ENCODE results near the gene SEMA5A. TPM values are rescaled to one million over a fixed set of nuclear protein-coding genes. Genes with fewer than 3 reads are reported as not detected.

The SEMA5A gene
- total RNA-seq, 1 donor from 2014 or later: 11.9 TPM

- Mint-ChIP-seq H3K4me1 (peaks cover 12% of the 10 kb centered on the region), H3K9me3 (peaks cover 2% of the 10 kb centered on the region), H3K27ac (no peak overlapping the region), H3K27me3 (ENCODE audit: insufficient read depth, low read depth) (no peaks in the 10 kb centered on the region), H3K4me3 (no peak overlapping the region), H3K36me3 (no peaks in the 10 kb centered on the region)
- Histone ChIP-seq H3F3A (ENCODE audit: low read depth) (no peaks in the 10 kb centered on the region), H3K4me3 (no peak overlapping the region), H3K79me2 (ENCODE audit: low read depth) (no peaks in the 10 kb centered on the region), H3K36me3 (no peaks in the 10 kb centered on the region), H2AFZ (replicated peaks) (no peak overlapping the region), H4K20me1 (ENCODE audit: low read depth) (no peaks in the 10 kb centered on the region), H3K27ac (no peak overlapping the region), H3K9me3 (ENCODE audit: low read depth) (no peaks in the 10 kb centered on the region), H3K27me3 (no peaks in the 10 kb centered on the region), H3K9ac (no peak overlapping the region), H3K4me2 (no peak overlapping the region), H3K4me1 (no peaks in the 10 kb centered on the region)
- DNase-seq (ENCODE audit: low spot score): no peak
- TF ChIP-seq EZH2 (IDR thresholded peaks at IDR 0.05): no peak
- no peak for TF ChIP-seq EZH2phosphoT487 (IDR thresholded peaks at IDR 0.05)
- no peak for TF ChIP-seq CTCF (IDR thresholded peaks at IDR 0.05)
Observed at GRCh38 chr5:9464478-9464877, 81.4 kb downstream of the SEMA5A start.

GRCh38 chr5:9462109-9462508 is 83.8 kb downstream of the SEMA5A start:
- no peaks in the 10 kb centered on the region for H3K79me2 ChIP-seq (ENCODE audit: low read depth)
- DNase-seq (ENCODE audit: low spot score): no peak

GRCh38 chr5:9460885-9461645 is 84.8 kb downstream of the SEMA5A start:
- H3K27ac Mint-ChIP-seq: no peak overlapping the region
- no peak for TF ChIP-seq CTCF (IDR thresholded peaks at IDR 0.05)
- TF ChIP-seq EZH2phosphoT487 (IDR thresholded peaks at IDR 0.05): no peak
- TF ChIP-seq EZH2 (IDR thresholded peaks at IDR 0.05): no peak
- Histone ChIP-seq H3K4me3 (no peak overlapping the region), H3K9ac (no peak overlapping the region), H3K27me3 (no peaks in the 10 kb centered on the region), H3K4me2 (no peak overlapping the region), H3K4me1 (peaks cover 16% of the 10 kb centered on the region), H3K27ac (no peak overlapping the region), H3F3A (ENCODE audit: low read depth) (peaks cover 22% of the 10 kb centered on the region), H3K9me3 (ENCODE audit: low read depth) (no peaks in the 10 kb centered on the region), H3K79me2 (ENCODE audit: low read depth) (no peaks in the 10 kb centered on the region), H3K36me3 (no peaks in the 10 kb centered on the region), H2AFZ (replicated peaks) (no peak overlapping the region), H4K20me1 (ENCODE audit: low read depth) (no peaks in the 10 kb centered on the region)
- H3K9me3 Mint-ChIP-seq: peaks cover 9% of the 10 kb centered on the region
- DNase-seq (ENCODE audit: low spot score): no peak
- peaks cover 3% of the 10 kb centered on the region for H3K36me3 Mint-ChIP-seq
- H3K27me3 Mint-ChIP-seq (ENCODE audit: insufficient read depth, low read depth): no peaks in the 10 kb centered on the region
- H3K4me3 Mint-ChIP-seq: no peak overlapping the region
- H3K4me1 Mint-ChIP-seq: peaks cover 19% of the 10 kb centered on the region

More at GRCh38 chr5:9462109-9462508, 83.8 kb downstream of the SEMA5A start:
- no peaks in the 10 kb centered on the region for H3K36me3 ChIP-seq
- no peaks in the 10 kb centered on the region for H3K27me3 Mint-ChIP-seq (ENCODE audit: insufficient read depth, low read depth)
- no peak overlapping the region for H3K4me3 Mint-ChIP-seq
- peaks cover 5% of the 10 kb centered on the region for H3K4me1 ChIP-seq
- H4K20me1 ChIP-seq (ENCODE audit: low read depth): no peaks in the 10 kb centered on the region
- peaks cover 11% of the 10 kb centered on the region for H3F3A ChIP-seq (ENCODE audit: low read depth)
- no peak overlapping the region for H3K4me3 ChIP-seq
- peaks cover 9% of the 10 kb centered on the region for H3K9me3 Mint-ChIP-seq
- no peak for TF ChIP-seq EZH2phosphoT487 (IDR thresholded peaks at IDR 0.05)
- TF ChIP-seq EZH2 (IDR thresholded peaks at IDR 0.05): no peak
- no peak for TF ChIP-seq CTCF (IDR thresholded peaks at IDR 0.05)
- no peaks in the 10 kb centered on the region for H3K9me3 ChIP-seq (ENCODE audit: low read depth)
- H3K9ac ChIP-seq: no peak overlapping the region
- peaks cover 3% of the 10 kb centered on the region for H3K36me3 Mint-ChIP-seq
- peaks cover 8% of the 10 kb centered on the region for H3K4me1 Mint-ChIP-seq
- H3K27me3 ChIP-seq: no peaks in the 10 kb centered on the region
- no peak overlapping the region for H3K4me2 ChIP-seq
- H3K27ac Mint-ChIP-seq: no peak overlapping the region
- no peak overlapping the region for H2AFZ ChIP-seq (replicated peaks)
- no peak overlapping the region for H3K27ac ChIP-seq
